Motor neuron (in vitro differentiated cells): Measurements from ENCODE around the gene STAM. TPM values are rescaled to one million over a fixed set of nuclear protein-coding genes. Genes with fewer than 3 reads are reported as not detected.

Experiments
- ATAC-seq, 8 experiments: fragments of 200-7000 bp; cut with Tn5 transposase; replicated peaks in 6 of 8; 2 replicates each; pipeline ENCODE4 v1.8.0; 2021; ENCODE audit warnings: mild to moderate bottlenecking in 8 of 8, moderate library complexity in 8 of 8
- H3K27ac ChIP-seq, 2 donors: fragments of 250-450 bp; sonication (Bioruptor Pico); 2 replicates each; pipeline ENCODE4 v1.9.0; 2021; ENCODE audit warnings: antibody characterized with exemption in 2 of 2, mild to moderate bottlenecking in 2 of 2, moderate library complexity in 1 of 2
- H3K4me1 ChIP-seq, 2 donors: fragments of 250-450 bp; sonication (Bioruptor Pico); replicated peaks in 1 of 2; 2 replicates each; pipeline ENCODE4 v1.6.1; 2021; ENCODE audit warnings: antibody characterized with exemption in 2 of 2, mild to moderate bottlenecking in 2 of 2, moderate library complexity in 1 of 2
- H3K4me3 ChIP-seq, 5 donors: fragments of 250-450 bp; sonication (Bioruptor Pico); 2 replicates each; pipeline ENCODE4 v1.9.0; 2021; ENCODE audit warnings: antibody characterized with exemption in 5 of 5, mild to moderate bottlenecking in 5 of 5, moderate library complexity in 4 of 5
- WGBS, 10 experiments: fragments of 450-650 bp; shearing (Covaris generic); methylation state at CpG; one replicate each; pipeline ENCODE4 v1.0.0; 2022; 5-methylcytosine and 5-hydroxymethylcytosine counted together
- in situ Hi-C, 9 experiments: fragments of 400-800 bp; cut with MboI; loops; one replicate each; pipeline ENCODE4 v1.15.0; 2021; ENCODE audit warnings: low sequenced_read_pairs in 9 of 9, low pct_unique_long_range_greater_than_20kb in 2 of 9; ENCODE audit not compliant: unreplicated experiment in 9 of 9
- total RNA-seq, 8 experiments: library from RNA; unstranded; fragments of 300-600 nt; gene quantifications; 2 replicates each; pipeline versions ENCODE4 v1.2.3 to v1.2.4, GENCODE V29; 2022

Gene STAM
- total RNA-seq, 8 experiments from 2014 or later: 15.9 to 35.6 (median 25.8) TPM

DNA sequence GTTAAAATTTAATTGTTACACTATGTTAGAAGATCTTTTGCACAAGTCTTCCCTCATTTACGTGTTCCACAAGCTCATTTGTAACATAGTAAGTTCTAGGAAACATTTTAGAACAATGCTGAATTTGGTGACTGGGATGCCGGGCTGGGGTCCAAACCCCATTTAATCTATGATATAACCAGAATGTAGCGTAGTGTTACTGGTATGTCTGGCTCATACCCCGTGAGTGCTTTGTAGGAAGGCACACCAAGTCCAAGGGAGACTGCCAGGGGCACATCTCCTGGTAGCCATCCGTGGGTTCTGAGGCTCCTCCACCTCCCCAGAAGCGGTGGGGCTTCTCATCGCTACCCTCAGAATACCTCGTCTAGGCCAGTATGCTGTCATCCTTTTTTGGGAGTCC is 86.7 kb downstream of the STAM start:
- no peaks in the 10 kb centered on the region for H3K4me1 ChIP-seq
- WGBS, 10 experiments: 83 to 100% (median 93%) methylated on average over 1 to 7 of the region's 8 CpGs; no CpG with 5 or more reads in 3 of the 10 experiments
- in situ Hi-C loops: loop anchor here in 3 of 9 experiments (10.0 to 25.0 kb wide), 2 partner anchors 116 to 118 kb away; partner anchors contain the start of gene HACD1 (in 3 of the 3)
- no peak overlapping the region for H3K4me3 ChIP-seq
- no peak overlapping the region for H3K27ac ChIP-seq
- no peak for ATAC-seq

DNA sequence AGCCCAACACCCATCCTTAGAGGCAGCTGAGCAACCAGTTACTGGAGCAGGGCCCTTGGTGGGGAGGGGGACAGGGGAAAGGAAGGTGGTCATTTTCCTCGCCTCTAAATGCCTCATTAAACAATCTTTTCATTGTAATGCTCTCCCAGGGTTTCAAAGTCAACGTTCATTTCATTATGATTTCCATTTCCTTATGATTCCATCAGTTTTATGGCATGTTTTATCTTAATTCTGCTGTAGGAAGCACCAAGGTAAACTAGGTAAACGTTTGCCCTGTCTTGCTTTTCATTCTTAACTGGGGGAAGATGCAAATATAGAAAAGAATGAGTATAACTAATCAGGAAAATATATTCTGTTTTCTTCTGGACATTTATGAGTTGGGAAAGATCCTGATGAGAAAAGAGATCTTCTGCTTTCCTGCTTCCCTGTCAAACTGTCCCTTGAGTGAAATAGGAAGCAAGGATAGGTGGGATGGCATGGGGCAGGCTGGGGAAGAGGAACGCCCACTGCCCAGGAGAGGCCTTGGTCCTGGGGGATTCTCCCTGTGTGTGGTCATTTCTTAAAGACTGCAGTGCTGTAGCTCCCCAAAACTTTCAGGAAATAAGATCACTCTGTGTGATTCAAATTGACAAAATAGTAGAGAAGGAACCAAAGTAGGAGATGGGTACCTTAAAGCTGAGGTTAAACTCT is 87.5 kb downstream of the STAM start:
- in situ Hi-C loops: loop anchor here in 3 of 9 experiments (10.0 to 25.0 kb wide), 2 partner anchors 117 to 119 kb away; partner anchors contain the start of gene HACD1 (in 3 of the 3)
- WGBS, 10 experiments: 38 to 100% (median 60%) methylated on average over 1 to 4 of the region's 4 CpGs; no CpG with 5 or more reads in 1 of the 10 experiments

DNA sequence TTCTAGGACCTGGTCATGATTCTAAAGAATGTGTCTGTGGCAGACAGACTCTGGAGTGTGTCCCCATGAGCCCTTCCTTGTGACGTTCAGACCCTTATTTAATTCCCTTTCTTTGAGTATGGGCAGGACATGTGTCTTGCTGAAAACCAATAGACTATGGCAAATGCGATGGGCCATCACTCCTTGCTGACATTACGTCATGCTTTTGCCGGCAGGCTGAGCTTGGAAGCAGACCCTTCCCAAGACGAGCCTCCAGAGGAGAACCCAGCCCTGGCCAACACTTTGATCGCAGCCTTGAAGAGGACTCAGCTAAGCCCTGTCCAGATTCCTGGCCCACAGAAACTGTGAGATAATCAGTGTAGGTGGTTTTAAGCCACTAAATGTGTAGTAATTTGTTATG is 89.7 kb downstream of the STAM start:
- Histone ChIP-seq H3K4me1 (no peaks in the 10 kb centered on the region), H3K4me3 (no peak overlapping the region), H3K27ac (no peak overlapping the region)
- in situ Hi-C loops: loop anchor here in 3 of 9 experiments (10.0 to 25.0 kb wide), 2 partner anchors 119 to 121 kb away; partner anchors contain the start of gene HACD1 (in 3 of the 3)
- WGBS, 10 experiments: 60 to 100% (median 92%) methylated on average over 1 to 6 of the region's 6 CpGs; no CpG with 5 or more reads in 3 of the 10 experiments
- no peak for ATAC-seq

More for the DNA sequence above, 87.5 kb downstream of the STAM start:
- no peaks in the 10 kb centered on the region for H3K4me1 ChIP-seq
- no peak overlapping the region for H3K27ac ChIP-seq
- H3K4me3 ChIP-seq: no peak overlapping the region
- no peak for ATAC-seq

DNA sequence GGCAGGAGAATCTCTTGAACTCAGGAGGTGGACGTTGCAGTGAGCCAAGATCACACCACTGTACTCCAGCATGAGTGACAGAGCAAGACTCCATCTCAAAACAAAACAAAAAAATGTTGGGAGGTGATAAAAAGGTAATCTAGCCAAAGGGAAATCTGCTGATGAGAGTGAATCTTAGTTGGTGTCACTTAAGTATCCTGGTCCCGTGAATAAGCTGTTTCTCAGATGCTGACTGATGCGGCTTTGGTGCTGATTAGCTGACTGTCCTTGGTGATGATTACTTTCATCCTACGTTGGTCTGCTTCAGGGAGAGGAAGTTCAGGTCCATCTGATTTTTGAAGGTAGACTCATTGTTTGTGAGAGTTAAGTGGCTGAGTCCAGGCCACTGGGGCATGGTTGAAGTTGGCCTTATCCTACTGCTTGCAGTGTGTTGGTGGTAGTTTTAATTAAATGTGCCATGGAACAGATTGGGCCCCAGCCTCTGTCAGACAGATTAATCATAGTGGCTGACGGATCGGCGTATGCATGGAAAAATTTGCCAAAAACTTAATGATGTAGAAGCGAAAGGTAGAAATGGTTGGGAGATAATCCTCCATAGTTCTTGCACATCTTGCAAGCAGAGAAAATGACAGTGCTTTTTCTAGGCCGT is 90.6 kb downstream of the STAM start:
- in situ Hi-C loops: loop anchor here in 3 of 9 experiments (10.0 to 25.0 kb wide), 2 partner anchors 120 to 122 kb away; partner anchors contain the start of gene HACD1 (in 3 of the 3)
- WGBS, 10 experiments: 60 to 100% (median 90%) methylated on average over 1 to 8 of the region's 9 CpGs; no CpG with 5 or more reads in 1 of the 10 experiments
- Histone ChIP-seq H3K27ac (no peak overlapping the region), H3K4me3 (no peak overlapping the region), H3K4me1 (no peaks in the 10 kb centered on the region)
- ATAC-seq: no peak

DNA sequence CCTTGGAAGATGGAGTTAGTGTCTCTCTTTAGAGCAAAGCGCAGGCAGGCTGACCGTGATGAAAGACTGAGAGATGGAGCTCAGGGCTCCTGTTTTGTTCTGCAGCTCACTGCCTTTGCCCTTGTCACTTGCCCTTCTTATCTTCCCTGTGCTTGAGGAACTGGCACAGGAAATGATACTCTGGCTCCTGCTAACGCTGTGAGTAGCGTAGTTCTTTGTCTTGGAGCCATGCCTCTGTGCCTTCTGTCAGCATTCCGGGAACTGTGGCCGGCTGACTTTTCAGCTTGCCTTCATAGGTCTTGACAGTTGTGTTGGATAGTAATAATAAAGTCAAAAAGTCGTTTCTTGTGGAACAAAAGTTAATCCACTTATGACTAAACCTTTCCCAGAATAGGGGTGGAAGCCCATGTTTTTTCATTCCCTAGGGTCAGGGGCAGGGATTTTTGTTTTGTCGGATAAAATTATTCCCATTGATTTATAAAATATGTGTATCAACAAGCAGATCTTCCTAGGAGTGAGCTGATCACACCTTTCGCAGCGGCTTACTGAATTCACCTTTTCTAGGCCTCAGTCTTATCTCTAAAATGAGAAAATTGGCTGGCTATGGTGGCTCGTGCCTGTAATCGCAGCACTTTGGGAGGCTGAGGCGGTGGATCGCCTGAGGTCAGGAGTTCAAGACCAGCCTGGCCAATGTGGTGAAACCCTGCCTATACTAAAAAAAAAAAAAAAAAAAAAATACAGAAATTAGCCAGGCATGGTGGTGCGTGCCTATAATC is 91.4 kb downstream of the STAM start:
- in situ Hi-C loops: loop anchor here in 3 of 9 experiments (10.0 to 25.0 kb wide), 2 partner anchors 121 to 123 kb away; partner anchors contain the start of gene HACD1 (in 3 of the 3)
- no peak overlapping the region for H3K27ac ChIP-seq
- ATAC-seq: no peak
- H3K4me1 ChIP-seq: no peaks in the 10 kb centered on the region
- H3K4me3 ChIP-seq: no peak overlapping the region
- 83 to 100% (median 93%) methylated on average over 1 to 11 of the region's 15 CpGs for WGBS, 10 experiments

DNA sequence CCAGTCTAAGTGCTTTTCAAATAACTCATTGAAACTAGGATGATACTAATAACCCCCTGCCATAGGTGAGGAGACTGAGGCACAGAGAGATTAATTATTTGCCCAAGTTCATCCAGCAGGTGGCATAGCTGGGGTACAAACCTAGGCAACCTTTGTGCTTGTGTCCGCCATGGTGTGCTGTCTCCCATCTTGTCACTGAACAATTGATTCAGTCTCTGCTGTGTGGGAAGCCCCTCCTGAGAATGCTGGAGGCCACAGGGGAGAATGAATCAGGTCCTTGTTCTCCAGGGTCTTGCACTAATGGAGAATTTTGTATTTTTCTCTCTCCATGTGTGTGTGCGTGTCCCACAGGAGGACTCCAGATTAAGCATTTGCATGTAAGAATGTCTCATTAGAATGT is 92.3 kb downstream of the STAM start:
- WGBS, 10 experiments: 80 to 100% (median 100%) methylated on average over 1 to 2 of the region's 2 CpGs; no CpG with 5 or more reads in 4 of the 10 experiments
- Histone ChIP-seq H3K4me3 (no peak overlapping the region), H3K4me1 (no peaks in the 10 kb centered on the region), H3K27ac (no peak overlapping the region)
- ATAC-seq: peak in 2 of 8 experiments; percentile 33
- in situ Hi-C loops: loop anchor here in 3 of 9 experiments (10.0 to 25.0 kb wide), 2 partner anchors 121 to 124 kb away; partner anchors contain the start of gene HACD1 (in 3 of the 3)

- no peak overlapping the region for H3K4me3 ChIP-seq
- ATAC-seq: peak in 3 of 8 experiments; percentile 33 to 57 (median 57)
- in situ Hi-C loops: loop anchor here in 3 of 9 experiments (10.0 to 25.0 kb wide), 2 partner anchors 122 to 125 kb away; partner anchors contain the start of gene HACD1 (in 3 of the 3)
- 27 to 70% (median 41%) methylated on average over 1 to 9 of the region's 12 CpGs for WGBS, 10 experiments
- no peaks in the 10 kb centered on the region for H3K4me1 ChIP-seq
- H3K27ac ChIP-seq: no peak overlapping the region
These were observed 93.3 kb downstream of the STAM start for GRCh38 chr10:17737027-17737965.

GRCh38 chr10:17740668-17741067 is 96.7 kb downstream of the STAM start:
- WGBS, 10 experiments: 40 to 100% (median 86%) methylated on average over 1 of the region's 1 CpG; no CpG with 5 or more reads in 3 of the 10 experiments
- Histone ChIP-seq H3K4me1 (no peaks in the 10 kb centered on the region), H3K27ac (no peak overlapping the region), H3K4me3 (no peak overlapping the region)
- ATAC-seq: no peak
- in situ Hi-C loops: loop anchor here in 2 of 9 experiments (25.0 kb wide), 1 partner anchor 128 kb away; the partner anchor contains the start of gene HACD1 (in 2 of the 2)

- in situ Hi-C loops: loop anchor here in 2 of 9 experiments (25.0 kb wide), 1 partner anchor 131 kb away; the partner anchor contains the start of gene HACD1 (in 2 of the 2)
- no peak overlapping the region for H3K4me3 ChIP-seq
- WGBS, 10 experiments: 0 to 60% (median 31%) methylated on average over 1 to 14 of the region's 14 CpGs; no CpG with 5 or more reads in 3 of the 10 experiments
- no peak overlapping the region for H3K27ac ChIP-seq
- H3K4me1 ChIP-seq: no peaks in the 10 kb centered on the region
- ATAC-seq: peak in 2 of 8 experiments; percentile 13 to 40
These were observed 99.0 kb downstream of the STAM start for GRCh38 chr10:17742918-17743317.

DNA sequence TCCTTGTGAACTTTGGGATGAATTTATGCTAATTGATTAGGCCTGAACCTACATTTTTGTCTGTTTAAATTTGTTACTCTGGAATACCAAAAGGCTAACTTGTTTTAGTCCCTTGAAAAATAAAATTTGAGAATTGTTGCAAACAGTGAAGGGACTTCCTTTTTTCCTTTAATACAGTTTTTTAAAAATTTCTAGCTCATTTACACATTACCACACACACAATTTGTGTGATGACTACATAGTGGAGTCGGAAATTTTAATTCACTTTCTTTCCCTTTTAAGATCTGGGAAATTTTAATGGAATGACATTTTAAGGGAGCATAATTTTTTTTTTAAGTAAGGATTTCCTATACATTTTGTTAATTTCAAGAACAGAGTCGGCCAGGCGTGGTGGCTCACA is 99.5 kb downstream of the STAM start:
- 86 to 100% (median 100%) methylated on average over 1 to 3 of the region's 3 CpGs; no CpG with 5 or more reads in 2 of the 10 experiments for WGBS, 10 experiments
- ATAC-seq: no peak
- no peak overlapping the region for H3K4me3 ChIP-seq
- H3K27ac ChIP-seq: no peak overlapping the region
- in situ Hi-C loops: loop anchor here in 2 of 9 experiments (25.0 kb wide), 1 partner anchor 131 kb away; the partner anchor contains the start of gene HACD1 (in 2 of the 2)
- no peaks in the 10 kb centered on the region for H3K4me1 ChIP-seq

- 58 to 100% (median 87%) methylated on average over 1 to 6 of the region's 6 CpGs; no CpG with 5 or more reads in 1 of the 10 experiments for WGBS, 10 experiments
- no peak for ATAC-seq
- in situ Hi-C loops: loop anchor here in 2 of 9 experiments (25.0 kb wide), 1 partner anchor 132 kb away; the partner anchor contains the start of gene HACD1 (in 2 of the 2)
- H3K4me1 ChIP-seq: no peaks in the 10 kb centered on the region
- H3K27ac ChIP-seq: no peak overlapping the region
- no peak overlapping the region for H3K4me3 ChIP-seq
These were observed 100.5 kb downstream of the STAM start for GRCh38 chr10:17744341-17744861.
